NOMO-1 (cell line): ENCODE measurements around the gene PNN.
A peak's percentile ranks its signal among the peaks of the same experiment; 100 is the strongest.
"Not testable (repeated sequence)": the region's sequence is repeated elsewhere in the genome, so short reads cannot be mapped to it uniquely, and the experiment has no call there.

Experiments used
- DNase-seq, 2 experiments: peaks; one replicate each; lab custom pipeline; 2025; ENCODE audit not compliant: unreplicated experiment in 2 of 2; lab: John Stamatoyannopoulos, UW

PNN gene

DNA sequence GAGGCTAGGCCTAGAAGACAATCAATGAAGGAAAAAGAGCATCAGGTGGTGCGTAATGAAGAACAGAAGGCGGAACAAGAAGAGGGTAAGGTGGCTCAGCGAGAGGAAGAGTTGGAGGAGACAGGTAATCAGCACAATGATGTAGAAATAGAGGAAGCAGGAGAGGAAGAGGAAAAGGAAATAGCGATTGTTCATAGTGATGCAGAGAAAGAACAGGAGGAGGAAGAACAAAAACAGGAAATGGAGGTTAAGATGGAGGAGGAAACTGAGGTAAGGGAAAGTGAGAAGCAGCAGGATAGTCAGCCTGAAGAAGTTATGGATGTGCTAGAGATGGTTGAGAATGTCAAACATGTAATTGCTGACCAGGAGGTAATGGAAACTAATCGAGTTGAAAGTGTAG lies 5.5 kb downstream of the PNN start:
- no peak for DNase-seq

- no peak for DNase-seq
Measured at GRCh38 chr14:39181026-39181692, 6.1 kb downstream of the PNN start.

- DNase-seq, result no peak
Measured at GRCh38 chr14:39181693-39182047, 6.6 kb downstream of the PNN start.

DNA sequence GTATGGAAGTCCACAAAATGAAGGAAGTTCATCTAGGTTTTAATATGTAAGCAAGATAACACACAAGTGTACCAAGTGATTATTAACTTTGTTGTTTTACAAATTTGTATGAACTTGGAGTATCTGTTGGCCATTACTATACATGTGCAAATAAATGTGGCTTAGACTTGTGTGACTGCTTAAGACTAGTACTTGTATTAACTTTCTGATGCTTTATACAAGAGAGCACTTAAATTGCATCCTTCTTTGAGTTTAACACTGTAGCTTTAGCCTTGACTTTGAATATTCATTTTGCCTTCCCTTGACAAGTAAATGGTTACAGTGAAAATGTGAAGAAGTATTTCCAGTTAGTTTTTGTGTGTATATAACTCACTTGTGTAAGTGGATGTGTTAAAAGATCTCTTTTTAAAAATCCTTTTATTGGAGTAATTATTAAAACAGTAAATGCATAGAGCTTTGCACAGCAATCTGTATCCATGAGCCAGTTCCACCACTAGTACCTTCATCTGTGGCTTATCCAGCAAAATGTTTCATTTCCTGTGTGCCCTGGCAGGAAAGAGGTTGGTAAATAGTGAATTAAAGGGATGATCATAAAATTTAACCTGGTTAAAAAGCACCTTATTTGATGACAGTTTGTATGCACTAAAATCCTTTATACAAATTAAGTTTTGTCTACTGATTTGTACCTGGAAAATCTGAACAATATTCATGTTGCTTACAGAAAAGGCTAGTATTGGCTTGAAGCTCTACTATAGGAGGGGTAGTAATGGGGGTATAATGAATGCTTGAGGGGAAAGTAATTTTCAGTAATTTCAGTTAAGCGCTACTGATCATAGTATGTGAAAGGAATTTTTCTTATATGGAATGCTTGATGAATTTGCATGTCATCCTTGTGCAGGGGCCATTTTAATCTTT lies 8.0 kb downstream of the PNN start:
- DNase-seq, result no peak

DNA sequence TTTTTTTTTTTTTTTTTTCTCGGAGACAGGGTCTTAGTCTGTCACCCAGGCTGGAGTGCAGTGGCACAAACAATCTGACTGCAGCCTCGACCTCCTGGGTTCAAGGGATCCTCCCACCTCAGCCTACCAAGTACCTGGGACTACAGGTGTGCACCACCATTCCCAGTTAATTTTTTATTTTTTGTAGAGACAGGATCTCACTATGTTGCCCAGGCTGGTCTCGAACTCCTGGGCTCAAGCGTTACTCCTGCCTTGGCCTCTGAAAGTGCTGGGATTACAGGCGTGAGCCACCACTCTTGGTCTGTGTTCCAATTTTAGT lies 8.6 kb downstream of the PNN start:
- not testable (repeated sequence) for DNase-seq

- no peak for DNase-seq
Measured at GRCh38 chr14:39184628-39185255, 9.7 kb downstream of the PNN start.

- DNase-seq, result no peak
Measured at GRCh38 chr14:39185256-39186049, 10.4 kb downstream of the PNN start.

DNA sequence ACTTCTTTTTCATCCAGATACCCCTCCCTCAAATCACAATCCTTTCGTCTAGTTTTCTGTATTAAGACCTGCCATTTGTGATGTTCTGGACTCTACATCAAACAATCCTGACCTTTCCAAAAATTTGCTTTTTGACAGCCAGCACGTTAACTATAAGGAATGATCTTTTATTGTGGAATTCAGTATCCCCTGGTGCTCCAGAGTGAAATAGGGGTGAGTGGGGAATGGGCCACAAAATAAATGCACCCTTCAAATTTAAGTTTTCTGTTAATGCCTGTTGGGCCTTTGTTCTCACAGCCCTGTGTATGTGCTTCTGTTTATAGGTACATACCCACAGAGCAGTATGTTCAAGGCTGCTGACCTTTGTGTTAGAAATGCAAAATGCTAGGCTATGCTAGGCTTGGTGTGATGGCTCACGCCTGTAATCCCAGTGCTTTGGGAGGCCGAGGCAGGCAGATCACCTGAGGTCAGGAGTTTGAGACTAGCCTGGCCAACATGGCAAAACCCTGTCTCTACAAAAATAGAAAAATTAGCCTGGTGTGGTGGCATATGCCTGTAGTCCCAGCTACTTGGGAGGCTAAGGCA lies 12.0 kb downstream of the PNN start:
- no peak for DNase-seq

- no peak for DNase-seq
Measured at GRCh38 chr14:39203659-39204606, 28.9 kb downstream of the PNN start.

DNA sequence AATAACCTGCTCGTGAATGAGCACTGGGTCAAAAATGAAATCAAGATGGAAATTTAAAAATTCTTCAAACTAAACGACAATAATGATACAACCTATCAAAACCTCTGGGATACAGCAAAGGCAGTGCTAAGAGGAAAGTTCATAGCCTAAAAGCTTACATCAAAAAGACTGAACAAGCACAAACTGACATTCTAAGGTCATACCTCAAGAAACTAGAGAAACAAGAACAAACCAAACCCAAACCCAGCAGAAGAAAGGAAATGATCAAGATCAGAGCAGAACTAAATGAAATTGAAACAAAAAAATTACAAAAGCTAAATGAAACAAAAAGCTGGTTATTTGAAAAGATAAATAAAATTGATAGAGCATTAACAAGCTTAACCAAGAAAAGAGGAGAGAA lies 32.4 kb downstream of the PNN start:
- not testable (repeated sequence) for DNase-seq

GRCh38 chr14:39211109-39211741 lies 36.2 kb downstream of the PNN start:
- DNase-seq, result no peak

- DNase-seq, result no peak
Measured at GRCh38 chr14:39212034-39212433, 37.0 kb downstream of the PNN start.

- peak; percentile 11 to 25 for DNase-seq
Measured at GRCh38 chr14:39212693-39213092, 37.6 kb downstream of the PNN start.

GRCh38 chr14:39217214-39217879 lies 42.3 kb downstream of the PNN start:
- DNase-seq, result peak in 1 of 2 experiments; percentile 1

DNA sequence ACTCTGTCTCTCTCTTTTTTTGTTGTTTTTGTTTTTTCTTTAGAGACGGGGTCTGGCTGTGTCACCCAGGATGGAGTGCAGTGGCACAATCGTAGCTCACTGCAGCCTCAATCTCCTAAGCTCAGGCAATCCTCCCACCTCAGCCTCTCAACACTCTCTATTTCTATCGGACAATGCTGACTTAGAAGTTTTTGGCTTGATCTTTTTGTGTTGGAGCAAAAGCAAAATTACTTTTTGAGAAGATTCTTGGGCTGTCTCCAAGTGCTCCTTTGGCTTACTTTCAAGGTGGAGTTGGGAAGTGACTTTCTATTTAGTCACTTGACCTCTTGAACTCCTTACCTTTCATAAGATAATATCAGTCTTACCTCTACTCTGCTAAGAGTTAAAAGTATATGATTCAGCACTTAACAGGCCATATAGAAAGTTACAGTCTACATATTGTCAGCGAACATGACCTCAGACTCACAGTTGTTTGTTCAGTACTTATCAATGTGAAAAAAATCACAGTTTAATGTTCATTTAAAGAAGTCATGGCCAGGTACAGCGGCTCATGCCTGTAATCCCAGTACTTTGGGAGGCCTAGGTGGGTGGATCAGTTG lies 43.2 kb downstream of the PNN start:
- DNase-seq, result no peak

- no peak for DNase-seq
Measured at GRCh38 chr14:39219075-39219499, 44.0 kb downstream of the PNN start.

DNA sequence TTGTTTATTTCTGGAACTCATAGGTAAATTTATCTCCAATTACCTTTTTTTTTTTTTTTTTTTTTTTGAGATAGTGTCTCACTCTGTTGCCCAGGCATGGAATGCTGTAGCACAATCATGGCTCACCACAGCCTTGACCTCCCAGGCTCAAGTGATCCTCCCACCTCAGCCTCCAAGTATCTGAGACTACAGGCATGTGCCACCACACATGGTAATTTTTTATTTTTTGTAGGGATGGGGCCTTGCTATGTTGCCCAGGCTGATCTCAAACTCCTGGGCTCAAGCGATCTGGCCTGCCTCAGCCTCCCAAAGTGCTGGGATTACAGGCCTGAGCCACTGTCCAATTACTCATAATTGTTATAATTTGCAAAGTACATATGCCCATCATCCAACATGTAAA lies 45.4 kb downstream of the PNN start:
- DNase-seq, result not testable (repeated sequence)

DNA sequence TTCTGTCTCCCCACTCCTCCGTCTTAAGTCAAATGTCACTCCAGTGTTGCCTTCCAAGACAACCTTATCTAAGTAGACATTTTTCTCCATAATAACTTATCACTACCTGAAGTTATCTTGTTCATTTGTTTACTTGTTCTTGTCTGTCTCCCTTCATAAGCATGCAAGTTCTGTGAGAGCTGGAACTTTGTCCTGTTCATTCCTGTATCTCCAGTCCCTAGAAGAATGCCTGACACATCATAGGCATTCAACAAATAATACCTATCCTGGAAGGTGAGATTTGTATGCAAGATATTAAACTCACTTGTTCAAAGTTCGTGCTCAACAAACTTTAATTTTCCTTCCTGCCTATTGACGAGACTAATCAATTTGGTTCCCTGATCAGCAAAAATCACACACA lies 53.0 kb downstream of the PNN start:
- no peak for DNase-seq
